ENCODE results near the gene SAPCD2.

Gene SAPCD2

DNA sequence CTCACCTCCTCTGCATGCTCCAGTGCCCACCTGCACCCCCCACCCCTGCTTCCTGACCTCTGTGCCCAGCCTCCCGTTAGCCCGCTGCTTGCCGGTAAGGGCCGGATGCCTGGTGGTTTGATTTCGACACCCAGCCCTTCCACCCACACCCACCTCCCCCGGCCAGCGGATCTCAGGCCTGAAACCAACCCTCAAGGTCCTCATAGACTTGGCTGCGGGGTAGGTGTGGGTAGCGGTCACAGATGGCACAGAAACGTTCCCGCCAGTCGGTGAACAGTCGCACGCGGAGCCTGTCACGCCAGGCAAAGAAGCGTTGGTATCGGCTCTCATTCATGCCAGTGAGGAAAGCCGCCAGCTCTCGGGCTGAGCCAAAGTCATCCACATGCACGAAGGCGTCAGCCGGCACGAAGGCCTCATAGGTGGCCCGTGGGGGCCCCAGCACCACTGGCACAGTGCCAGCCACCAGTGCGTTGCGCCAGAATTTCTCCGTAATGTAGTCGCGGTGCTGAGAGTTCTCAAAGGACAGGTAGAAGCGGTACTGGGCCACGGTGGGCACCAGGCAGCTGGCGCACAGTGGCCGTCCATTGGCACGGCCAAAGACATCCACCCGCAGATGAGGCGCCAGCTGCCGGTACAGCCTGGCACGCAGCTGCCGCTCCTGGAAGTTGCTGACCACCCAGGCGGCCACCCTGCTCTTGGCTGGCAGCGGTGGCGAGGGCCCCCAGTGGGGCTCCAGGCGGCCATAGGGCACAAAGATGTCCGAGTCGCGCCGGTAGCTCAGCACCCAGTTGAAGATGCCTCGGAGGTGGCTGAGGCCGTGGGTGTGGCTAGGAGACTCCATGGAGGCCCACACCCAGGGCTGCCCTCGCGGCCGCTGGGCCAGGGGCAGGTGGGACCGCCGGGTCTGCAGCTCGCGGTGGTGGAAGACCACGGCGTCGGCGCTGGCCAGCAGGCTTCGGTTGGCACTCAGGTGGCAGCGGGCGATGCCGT, 39.5 kb downstream of the SAPCD2 start:
- no peak for DNase-seq

DNA sequence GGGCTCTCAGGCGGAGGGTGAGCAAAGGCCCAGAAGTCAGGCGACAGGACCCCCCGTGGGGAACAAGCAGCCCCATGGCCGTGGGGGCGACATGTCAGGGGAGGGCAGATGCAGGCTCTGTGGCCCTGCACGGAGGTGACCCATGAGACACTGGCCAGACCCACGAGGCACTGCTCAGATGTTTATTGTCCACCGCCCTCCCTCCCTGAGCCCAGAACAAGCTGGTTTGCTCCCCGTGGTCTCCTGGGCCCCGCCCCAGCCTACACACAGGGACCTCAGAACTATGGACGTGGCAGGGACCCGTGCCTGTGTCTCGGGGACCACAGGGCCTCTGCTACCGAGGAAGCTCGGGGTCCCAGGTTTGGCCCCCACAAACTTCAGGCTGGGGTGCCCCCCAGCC, 40.4 kb downstream of the SAPCD2 start:
- no peak for DNase-seq

DNA sequence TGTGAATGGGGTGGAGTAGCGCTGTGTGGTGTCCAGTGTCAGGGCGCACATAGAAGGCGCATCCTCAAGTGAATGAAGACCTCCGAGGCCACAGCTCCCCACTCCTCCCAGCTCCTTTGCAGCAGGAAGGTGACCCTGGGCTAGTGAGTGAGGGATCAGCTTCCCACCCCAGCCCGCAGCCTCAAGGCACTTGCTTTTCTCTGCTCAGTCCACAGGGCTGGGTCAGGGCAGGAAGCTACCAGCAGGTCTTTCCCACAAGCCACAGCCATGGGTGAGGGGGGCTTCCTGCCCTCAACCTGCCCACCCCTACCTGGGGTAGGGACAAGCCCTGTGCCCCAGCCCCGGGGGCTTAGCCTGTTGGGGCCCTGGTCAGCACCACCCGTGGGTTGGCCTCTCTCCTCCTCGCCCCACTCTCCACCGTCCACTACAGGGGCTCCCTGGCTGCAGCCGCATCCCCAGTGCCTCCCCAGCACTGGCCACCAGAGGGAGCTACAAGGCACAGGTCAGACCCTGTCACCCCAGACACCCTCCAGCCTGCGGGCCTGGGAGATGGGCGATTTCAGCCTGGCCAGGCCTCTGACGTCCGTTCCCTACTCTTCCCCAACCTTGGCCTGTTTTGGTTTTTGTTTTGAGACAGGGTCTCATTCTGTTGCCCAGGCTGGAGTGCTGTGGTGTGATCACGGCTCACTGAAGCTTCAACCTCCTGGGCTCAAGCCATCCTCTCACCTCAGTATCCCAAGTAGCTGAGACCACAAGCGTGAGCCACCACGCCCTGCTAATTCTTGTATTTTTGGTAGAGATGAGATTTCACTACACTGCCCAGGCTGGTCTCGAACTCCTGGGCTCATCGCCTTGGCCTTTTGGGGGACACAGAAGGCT, 41.1 kb downstream of the SAPCD2 start:
- DNase-seq = peak; percentile 42 to 63 (median 51)

DNA sequence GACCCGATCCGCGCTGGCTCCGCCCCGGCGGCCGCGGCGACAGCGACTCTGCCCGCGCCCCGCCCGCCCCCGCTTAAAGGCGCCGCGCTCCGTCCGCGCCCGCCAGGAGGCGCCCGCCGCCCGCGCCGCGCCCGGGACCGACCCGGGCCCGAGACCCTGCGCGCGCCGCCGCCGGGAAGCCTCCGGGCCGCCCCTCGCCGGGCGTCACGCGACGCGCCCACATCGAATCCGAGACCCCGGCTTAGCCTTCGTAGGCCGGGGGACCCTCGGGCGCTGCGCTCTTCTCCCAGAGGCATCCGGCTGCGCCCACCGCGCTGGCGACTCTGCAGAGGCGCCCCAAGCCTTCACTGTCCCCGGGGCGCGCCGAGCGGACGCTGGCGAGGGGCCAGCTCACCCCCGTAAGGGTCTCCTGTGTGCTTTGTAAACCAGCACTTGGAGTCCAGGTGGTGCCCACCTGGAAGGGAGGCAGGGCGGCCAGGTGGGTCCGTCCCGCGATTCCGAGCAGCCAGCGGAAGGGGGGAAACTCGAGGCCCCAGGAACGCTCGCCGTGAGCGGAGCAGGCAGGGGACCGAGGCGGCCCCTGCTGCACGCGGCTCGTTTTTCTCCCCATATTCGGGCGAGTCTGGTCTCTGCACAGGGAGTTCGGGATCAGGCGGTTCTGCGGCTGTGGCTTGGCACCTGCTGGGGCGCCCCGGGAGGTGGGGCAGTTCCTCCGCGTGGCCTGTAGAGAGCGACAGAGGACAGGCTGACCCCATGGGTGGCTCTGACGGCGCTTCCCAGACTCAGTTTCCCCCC, 41.9 kb downstream of the SAPCD2 start:
- DNase-seq = peak in 2 of 4 experiments; percentile 20 to 65

DNA sequence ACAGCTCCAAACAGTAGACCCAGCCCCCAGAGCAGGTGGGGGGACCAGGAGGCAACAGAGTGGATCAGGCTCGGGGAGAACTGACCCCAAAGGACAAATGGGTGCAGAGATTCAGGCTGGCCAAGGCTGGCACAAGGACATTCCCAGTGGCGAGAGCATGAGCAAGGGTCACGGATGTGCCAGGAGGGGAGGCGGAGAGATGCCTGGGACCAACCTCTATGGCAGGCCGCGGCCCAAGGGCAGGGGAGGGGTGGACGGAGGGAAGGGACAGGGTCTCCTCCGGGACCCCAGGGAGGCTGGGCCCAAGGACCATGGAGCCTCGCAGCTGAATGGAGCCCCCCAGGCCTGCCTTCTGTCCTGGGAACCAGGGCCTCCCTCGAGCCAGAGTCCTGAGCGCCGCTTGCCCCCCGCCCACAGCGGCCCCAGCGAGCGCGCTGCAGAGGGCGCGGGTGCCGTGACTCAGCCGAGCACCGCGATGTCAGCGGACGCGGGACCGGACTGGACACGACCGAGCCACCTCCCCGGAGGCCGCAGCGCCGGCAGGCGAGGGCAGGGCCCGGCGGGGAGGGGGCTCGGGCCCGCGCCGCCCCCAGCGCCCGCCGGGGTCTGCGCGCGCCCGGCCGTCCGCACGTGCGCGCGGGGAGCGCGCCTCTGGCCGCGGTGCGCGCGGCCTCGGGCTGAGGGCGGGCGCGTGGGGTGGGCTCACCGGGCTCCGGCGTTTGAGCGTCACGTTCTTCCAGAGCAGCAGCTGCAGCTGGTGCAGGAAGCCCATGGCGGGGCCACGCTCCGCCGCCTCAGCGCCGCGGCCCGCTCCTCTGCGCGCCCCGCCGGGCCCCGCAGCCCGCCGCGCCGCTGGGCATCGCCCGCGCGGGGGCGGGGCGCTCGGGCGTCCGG, 42.7 kb downstream of the SAPCD2 start, which contains the start of gene ABCA2:
ABCA2 (minus strand) TSS at position 869 of the 894 bp plus-strand sequence; CDS start at position 772, 97 bp downstream.
- no peak for DNase-seq

DNA sequence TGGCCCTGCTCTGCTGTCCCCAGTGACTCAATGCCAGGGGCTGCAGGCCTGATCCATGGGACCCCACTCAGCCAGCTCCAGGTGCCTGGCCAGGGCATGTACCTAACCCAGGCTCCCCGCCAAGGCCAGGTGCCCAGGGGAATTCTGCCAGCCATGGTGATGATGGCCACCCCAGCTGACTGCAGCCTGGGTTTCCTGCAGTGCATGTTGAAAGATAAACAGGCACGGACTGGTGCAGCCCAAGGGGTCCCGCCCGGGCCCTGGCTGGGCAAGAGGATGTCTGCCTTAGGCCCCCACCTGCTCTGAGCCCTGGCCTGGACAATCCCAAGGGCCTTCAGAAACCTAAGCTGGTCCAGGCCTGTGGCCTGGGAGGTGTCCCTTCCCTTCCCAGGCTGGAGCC, 43.5 kb downstream of the SAPCD2 start:
- no peak for DNase-seq

DNA sequence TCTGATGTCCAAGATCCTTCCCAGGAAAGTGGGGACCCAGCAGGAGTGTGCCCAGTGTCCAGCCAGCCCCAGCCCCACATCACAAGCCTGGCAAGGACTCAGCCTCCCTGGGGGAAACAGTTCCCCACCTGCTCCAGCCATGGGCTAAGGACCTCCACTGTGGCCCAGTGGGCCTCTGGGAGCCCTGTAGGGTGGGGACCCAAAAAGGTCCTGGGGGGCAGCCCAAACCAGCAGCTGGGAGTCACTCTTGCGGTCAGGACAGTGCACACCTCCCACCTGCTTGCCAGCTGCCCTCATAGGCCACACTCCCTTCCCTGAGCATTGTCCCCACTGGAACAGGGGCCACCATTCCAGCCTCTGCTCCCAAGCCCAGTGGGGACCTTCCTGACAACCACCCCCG, 44.0 kb downstream of the SAPCD2 start:
- DNase-seq = no peak

DNA sequence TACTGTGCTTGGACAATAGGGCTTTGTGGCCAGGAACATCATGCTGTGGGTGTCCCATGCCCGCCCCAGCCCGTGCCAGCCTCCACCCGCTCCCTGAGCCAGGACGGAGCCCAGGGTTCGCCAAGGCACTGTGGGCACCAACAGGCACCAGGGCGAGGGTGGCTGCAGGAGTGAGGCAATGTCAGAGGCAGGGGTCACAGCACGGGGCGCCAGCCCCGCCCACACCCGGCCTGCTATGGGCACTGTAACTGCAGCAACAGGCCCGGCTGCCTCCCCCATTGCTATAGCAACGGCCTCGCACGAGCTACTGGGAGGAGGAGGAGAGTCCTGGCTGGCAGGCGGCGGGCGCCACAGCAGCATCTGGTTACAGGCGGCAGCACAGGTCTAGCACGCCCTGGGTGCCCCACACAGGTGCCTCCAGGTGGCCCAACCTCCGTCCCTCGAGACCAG, 44.8 kb downstream of the SAPCD2 start:
- DNase-seq = no peak

DNA sequence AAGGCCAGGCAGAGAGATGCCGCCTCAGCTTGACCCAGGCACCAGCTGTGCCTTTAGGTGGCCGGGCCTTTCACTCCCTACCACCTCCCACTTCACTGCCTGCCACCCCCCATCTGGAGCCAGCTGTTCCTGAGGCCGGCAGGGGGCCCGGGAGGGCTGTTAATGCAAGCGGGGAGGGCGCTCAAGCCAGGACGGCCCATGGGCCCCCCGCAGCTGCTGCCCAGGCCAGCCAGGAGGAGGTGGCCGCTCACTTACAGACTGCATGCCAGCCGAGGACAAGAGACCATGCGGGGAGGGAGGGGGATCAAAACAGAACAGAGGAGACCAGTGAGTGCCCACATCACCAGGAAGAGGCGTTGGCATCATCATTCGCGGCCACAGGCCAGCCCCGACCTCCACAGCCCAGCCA, 46.8 kb downstream of the SAPCD2 start:
- DNase-seq = no peak

DNA sequence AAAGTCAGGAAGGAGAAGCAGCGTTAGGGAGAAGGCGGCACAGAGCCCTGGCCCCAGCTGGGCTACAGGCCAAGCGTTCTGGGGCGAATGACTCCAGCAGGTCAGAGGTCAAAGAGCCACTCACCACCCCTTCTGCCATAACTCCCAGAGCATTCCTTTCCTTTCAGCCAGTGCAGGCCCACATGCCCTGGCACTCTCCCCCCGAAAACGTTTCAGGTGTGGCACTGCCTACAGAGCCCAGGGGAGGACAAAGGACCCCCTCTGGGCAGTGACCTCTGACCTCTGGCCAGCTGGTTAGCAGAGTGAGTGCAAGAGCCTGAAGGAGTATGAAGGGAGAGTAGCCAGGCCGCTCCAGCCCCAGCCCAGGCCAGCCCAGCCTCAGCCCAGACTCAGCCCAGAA, 47.2 kb downstream of the SAPCD2 start:
- no peak for DNase-seq

DNA sequence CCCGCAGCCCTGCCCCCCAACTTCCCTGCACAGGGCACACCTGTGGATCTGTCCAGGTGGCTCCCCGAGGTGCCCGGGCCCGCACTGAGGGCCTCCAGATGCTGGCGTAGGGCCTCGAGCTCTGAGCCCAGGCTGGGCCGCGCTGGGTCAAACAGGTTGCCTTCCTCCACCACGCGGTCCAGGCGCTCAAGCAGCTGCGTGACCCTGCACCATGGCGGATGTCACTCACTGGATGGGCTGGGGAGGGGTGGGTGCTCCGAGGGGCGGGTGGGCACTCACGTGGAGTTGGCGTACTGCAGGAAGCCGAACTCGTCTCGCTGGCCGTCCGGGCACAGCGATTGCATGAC, 47.7 kb downstream of the SAPCD2 start:
- DNase-seq = no peak

DNA sequence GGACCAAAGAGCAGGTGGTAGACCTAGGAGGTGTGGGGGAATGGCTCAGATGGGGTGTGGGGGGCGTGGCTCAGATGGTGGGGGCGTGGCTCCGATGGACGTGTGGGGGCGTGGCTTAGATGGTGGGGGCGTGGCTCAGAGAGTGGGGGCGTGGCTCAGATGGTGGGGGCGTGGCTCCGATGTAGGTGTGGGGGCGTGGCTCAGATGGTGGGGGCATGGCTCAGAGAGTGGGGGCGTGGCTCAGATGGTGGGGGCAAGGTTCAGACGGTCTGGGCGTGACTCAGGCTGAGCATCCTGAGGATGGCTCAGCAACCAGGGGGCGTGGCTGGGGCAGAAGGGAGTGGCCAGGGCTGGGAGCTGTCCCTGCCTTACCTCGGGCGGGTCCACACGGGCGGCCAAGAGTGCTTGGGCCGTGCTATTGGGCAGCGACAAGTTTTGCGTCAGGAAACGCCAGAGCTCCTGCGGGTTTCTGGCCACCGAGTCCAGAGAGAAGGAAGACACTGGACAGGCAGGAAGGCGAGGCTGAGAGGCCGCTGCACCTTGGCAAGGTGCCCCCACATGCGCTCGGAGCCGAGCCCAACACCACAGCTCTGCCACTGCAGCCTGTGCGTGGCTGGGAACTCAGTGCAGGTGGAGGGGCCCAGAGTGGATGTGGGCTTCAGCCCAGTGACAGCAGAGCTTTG, 48.2 kb downstream of the SAPCD2 start:
- DNase-seq = peak in 3 of 4 experiments; percentile 33 to 61 (median 55)

DNA sequence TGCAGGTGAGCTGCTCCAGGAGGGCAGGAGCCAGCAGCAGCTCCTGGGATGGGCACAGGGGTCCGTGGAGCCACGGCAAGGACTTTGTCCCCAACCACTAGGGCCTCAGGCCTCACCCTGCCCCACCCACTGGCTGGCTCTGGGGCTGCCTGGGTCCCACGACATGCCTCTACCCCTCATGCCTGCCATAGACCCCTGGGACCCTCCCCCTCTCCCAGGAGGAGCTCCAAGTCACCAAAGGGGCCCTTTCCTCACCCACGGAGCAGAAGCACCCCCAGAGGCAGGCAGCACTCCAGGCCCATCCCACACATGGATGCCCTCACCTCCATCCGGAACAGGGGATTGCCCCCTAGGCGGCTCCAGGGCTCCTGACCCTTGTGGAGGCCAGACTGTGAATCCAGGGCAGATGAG, 48.8 kb downstream of the SAPCD2 start:
- DNase-seq = no peak

DNA sequence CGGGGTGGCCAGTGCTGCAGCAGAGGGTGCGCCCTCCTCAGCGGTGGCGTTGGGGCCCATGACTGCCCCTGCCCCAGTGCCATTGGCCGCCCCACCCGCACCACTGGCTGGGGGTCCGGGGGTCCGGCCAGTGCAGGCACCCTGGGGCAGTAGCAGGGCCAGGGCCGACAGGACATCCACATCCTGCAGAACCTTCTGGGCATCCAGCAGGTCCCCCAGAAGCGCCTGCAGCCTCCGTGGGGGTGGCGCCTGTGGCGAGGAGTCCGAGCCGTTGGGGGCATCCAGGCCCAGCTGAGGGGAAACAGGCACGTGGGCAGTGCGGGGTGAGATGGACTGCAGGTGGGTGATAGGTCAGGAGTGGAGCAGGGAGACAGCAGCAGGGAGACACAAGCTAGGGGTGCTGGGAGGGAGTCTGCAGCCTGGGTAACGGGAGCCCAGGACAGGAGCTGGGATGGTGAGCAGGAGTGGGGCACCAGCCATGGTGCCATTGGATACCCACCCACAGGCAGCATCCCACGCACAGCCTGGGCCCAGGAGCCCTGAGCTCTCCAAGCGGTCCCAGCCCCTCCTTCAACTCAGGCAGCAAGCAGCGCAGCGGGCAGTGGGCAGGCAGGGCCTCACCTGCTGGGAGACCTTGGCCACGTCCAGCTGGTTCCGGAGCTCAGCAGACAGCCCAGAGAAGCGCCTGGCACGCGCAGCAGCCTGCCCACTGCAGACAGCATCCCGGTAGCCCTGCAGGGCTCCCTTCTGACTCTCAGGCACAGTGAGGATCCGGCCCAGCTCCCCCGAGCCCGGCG, 49.4 kb downstream of the SAPCD2 start:
- no peak for DNase-seq

DNA sequence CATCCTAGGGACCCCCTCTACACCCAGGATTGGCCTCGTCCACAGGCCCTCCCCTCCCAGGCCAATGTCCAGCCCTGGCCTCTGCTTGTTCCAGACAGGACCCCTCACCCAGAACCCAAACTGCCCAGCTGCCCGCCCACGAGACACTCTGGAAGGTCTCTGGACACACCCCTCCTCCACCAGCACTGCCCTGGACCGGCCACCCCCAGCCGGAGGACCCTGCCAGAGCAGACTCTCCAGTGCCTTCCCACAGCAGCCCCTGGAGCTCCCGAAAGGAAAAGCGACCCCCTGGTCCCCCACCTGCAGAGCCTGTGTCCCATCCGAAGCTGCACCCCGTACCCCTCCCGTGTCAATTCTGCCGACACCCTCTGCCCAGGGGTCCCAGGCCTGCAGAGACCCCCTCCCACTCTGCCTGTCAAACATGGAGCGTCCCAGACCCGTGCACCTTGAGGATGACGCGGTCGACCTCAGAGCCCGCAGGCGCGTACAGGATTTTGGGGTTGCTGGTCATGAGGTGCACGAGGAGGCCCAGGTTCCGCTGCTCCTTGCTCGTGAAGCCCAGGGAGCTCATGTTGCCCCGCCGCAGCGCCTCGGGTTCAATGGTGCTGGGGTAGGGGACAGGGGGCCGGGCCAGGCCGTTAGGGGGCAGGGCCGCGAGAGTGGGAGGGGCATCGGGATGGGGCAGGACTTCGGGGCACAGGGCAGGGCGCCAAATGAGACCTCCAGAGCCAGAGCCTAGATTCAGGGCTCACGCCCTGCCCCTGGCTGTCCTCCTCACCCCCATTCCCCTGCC, 50.3 kb downstream of the SAPCD2 start:
- DNase-seq = no peak

DNA sequence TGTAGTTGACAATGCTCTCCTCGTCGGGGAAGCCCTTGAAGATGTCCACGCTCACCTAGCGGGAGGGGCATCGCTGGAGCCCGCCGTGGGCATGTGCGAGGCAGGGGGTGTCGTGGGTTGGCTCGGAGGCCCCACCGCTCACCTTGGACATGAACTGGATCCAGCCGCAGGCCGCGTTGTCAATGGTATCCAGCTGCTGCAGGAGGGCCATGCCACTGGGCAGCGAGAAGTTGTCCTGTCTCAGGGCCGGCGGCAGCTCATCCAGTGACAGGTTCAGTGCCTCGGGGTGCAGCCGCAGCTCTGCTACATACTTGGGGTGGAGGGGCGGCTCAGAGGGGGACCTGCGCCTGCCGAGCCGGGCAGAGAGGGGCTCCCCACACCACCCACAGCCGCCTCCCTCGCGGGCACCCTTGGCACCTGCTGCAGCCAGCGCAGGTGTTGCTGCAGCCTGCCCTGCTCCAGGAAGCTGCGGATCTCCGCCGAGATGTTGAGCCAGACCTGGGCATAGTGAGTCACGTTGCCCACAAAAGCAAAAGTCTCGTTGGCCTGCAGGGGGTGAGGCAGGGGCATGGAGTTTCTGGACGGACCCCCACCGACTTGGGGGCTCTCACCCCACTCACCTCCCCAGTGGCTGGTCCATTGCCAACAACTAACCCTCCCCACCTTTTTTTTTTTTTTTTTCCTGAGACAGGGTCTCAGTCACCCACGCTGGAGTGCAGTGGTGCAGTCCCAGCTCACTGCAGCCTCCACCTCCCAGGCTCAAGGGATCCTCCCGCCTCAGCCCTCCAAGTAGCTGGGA, 51.4 kb downstream of the SAPCD2 start:
- no peak for DNase-seq

DNA sequence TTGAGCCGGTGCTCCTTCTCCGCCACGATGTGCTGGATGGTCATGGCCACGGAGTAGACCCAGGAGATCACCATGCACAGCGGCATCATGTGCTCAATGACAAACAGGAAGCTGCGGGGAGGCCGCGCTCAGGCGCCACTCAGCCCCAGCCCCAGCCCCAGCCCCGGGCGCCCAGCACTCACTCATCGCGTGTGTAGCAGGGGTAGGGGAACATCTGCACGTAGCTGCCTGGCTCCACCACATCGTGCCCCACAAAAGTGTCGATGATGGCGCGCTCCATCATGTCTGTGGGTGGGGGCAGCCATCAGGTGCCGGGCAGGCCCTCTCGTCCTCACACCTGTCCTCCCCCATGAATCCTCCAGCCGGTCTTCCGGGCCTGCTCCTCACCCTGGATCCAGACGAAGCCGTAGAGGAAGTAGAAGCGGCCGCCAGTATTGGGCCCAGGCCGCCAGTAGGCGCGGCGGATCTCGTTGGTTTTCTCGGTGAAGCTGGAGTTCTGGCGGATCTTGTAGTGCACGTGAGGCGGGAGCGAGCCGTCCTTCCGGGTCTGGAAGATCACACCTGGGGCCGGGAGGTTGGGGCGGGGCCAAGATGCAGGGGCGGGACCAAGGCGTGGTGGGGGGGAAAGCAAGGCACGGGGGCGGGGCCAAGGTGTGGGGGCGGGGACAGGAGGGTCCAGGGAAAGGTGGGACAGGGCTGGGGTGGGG, 52.4 kb downstream of the SAPCD2 start:
- no peak for DNase-seq

DNA sequence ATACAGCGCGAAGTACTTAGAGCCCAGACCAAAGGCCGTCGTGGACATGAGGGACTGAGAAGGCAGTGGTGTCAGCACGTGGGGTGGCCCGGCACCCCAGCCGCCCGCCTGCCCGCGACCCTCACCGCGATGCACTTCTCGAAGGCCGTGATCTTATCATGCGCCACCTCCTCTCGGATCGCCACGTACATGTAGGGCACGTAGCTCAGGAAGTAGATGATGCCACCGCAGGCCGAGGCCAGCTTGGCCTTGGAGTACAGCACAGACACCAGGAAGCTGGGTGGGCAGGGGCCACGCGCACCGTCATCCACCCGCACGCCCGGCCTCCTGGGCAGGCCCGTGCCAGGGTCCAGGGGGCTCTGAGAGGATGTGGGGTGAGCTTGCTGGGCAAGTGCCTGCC, 53.3 kb downstream of the SAPCD2 start:
- DNase-seq = no peak
